ENCODE results near the gene RAF1. TPM values are rescaled to one million over a fixed set of nuclear protein-coding genes. Genes with fewer than 3 reads are reported as not detected.
A peak's percentile ranks its signal among the peaks of the same experiment; 100 is the strongest.

Gene RAF1
- total RNA-seq (2021; ENCODE audit: unreplicated experiment) (68.8 TPM), Bru-seq, nascent RNA (percentile 83 among the genes with signal in this experiment), BruChase-seq, experiment 1, labeled RNA remaining after a 2-hour chase (percentile 78 among the genes with signal in this experiment), BruChase-seq, experiment 2, labeled RNA remaining after a 6-hour chase (percentile 85 among the genes with signal in this experiment)
- polyA plus RNA-seq (2012; ENCODE audit: insufficient read length): 41.5 TPM
- long read RNA-seq, transcript RAF1-201 (17 exons, 3,300 nt): major isoform, 52 of 94 reads
- long read RNA-seq, partial matches to known transcripts: 13 of 94 reads
- long read RNA-seq, other reads (novel, unspliced or antisense): 27 of 94 reads

GRCh38 chr3:12663936-12664908, at the start of gene RAF1:
Gene RAF1 (minus strand): TSS chr3:12664117. CDS start chr3:12618721, 45,396 bp downstream.
- ChIA-PET CTCF (no interaction called here), POLR2A (interaction anchor here (0.6 kb wide), 1 partner anchor 80 kb away, joined by 3 read pairs; no protein-coding TSS in a partner anchor)
- no peak for TF ChIP-seq REST (IDR thresholded peaks at IDR 0.05; ENCODE audit: insufficient read depth in 1 of 2, low read depth in 2 of 2, low read length in 1 of 2)
- no peak for TF ChIP-seq CTCF (IDR thresholded peaks at IDR 0.05)
- no peak; the same call in 1 of the 2 replicates for TF ChIP-seq SIN3A (IDR thresholded peaks at IDR 0.05; ENCODE audit: borderline replicate concordance, insufficient read depth, low read depth, low read length)
- TF ChIP-seq TCF7L2 (IDR thresholded peaks at IDR 0.05; ENCODE audit: low read depth, low read length): no peak
- TF ChIP-seq POLR2AphosphoS5 (IDR thresholded peaks at IDR 0.05; ENCODE audit: low read depth, low read length): peak; percentile 96
- Histone ChIP-seq H3K27ac (ENCODE audit: low read length) (peak within 1 kb of the TSS; percentile 90), H3K27me3 (ENCODE audit: control insufficient read depth, insufficient read depth, low read length) (no peaks in the 10 kb centered on the region), H3K4me3 (ENCODE audit: low read depth in 2 of 2, low read length in 2 of 2) (peak within 1 kb of the TSS; percentile 89 to 94), H3K36me3 (ENCODE audit: control insufficient read depth, insufficient read depth, low read length) (no peaks in the 10 kb centered on the region; the same call in 1 of the 2 replicates), H3K9me3 (ENCODE audit: control insufficient read depth, insufficient read depth, low read depth, low read length) (no peaks in the 10 kb centered on the region), H3K4me1 (ENCODE audit: control insufficient read depth, insufficient read depth, low read length) (peaks cover 20% of the 10 kb centered on the region; the same call in 1 of the 2 replicates)
- in situ Hi-C loops (cut with HindIII; ENCODE audit: low pct_unique_long_range_greater_than_20kb, low sequenced_read_pairs) (no loop called here), intact Hi-C loops (cut with micrococcal nuclease; ENCODE audit: unreplicated experiment) (no loop called here)
- peak; percentile 95 for ATAC-seq
- BruUV-seq (replicated peaks): TSS peak; percentile 99
- DNase-seq (ENCODE audit: low read depth, low spot score): peak; percentile 72

- no peak for TF ChIP-seq CTCF (IDR thresholded peaks at IDR 0.05)
- no peak for TF ChIP-seq REST (IDR thresholded peaks at IDR 0.05; ENCODE audit: insufficient read depth in 1 of 2, low read depth in 2 of 2, low read length in 1 of 2)
- no peak for TF ChIP-seq POLR2AphosphoS5 (IDR thresholded peaks at IDR 0.05; ENCODE audit: low read depth, low read length)
- no peak for TF ChIP-seq TCF7L2 (IDR thresholded peaks at IDR 0.05; ENCODE audit: low read depth, low read length)
- no peak for TF ChIP-seq SIN3A (IDR thresholded peaks at IDR 0.05; ENCODE audit: borderline replicate concordance, insufficient read depth, low read depth, low read length)
- ChIA-PET POLR2A (no interaction called here), CTCF (no interaction called here)
- Histone ChIP-seq H3K36me3 (ENCODE audit: control insufficient read depth, insufficient read depth, low read length) (no peaks in the 10 kb centered on the region), H3K27ac (ENCODE audit: low read length) (no peak overlapping the region), H3K4me1 (ENCODE audit: control insufficient read depth, insufficient read depth, low read length) (no peaks in the 10 kb centered on the region), H3K4me3 (ENCODE audit: low read depth in 2 of 2, low read length in 2 of 2) (no peak overlapping the region), H3K27me3 (ENCODE audit: control insufficient read depth, insufficient read depth, low read length) (no peaks in the 10 kb centered on the region), H3K9me3 (ENCODE audit: control insufficient read depth, insufficient read depth, low read depth, low read length) (no peaks in the 10 kb centered on the region)
- intact Hi-C loops (cut with micrococcal nuclease; ENCODE audit: unreplicated experiment) (no loop called here), in situ Hi-C loops (cut with HindIII; ENCODE audit: low pct_unique_long_range_greater_than_20kb, low sequenced_read_pairs) (no loop called here)
- BruUV-seq (replicated peaks): no TSS peak
- DNase-seq (ENCODE audit: low read depth, low spot score) (no peak), ATAC-seq (no peak)
Observed at GRCh38 chr3:12710062-12710461, 46.1 kb upstream of the RAF1 start.
